Activated T-helper 9 cell treated with anti-CD3 and anti-CD28 coated beads, Interleukin-2, amount 50 U/mL, for 16 hours (primary cell): ENCODE results near the gene FAM156A.
"Not testable (repeated sequence)": the region's sequence is repeated elsewhere in the genome, so short reads cannot be mapped to it uniquely, and the experiment has no call there.

Experiments
- DNase-seq: peaks from one replicate; pipeline ENCODE4 v3.0.0-alpha.2; 2020; ENCODE audit warnings: low read depth

Gene FAM156A

DNA sequence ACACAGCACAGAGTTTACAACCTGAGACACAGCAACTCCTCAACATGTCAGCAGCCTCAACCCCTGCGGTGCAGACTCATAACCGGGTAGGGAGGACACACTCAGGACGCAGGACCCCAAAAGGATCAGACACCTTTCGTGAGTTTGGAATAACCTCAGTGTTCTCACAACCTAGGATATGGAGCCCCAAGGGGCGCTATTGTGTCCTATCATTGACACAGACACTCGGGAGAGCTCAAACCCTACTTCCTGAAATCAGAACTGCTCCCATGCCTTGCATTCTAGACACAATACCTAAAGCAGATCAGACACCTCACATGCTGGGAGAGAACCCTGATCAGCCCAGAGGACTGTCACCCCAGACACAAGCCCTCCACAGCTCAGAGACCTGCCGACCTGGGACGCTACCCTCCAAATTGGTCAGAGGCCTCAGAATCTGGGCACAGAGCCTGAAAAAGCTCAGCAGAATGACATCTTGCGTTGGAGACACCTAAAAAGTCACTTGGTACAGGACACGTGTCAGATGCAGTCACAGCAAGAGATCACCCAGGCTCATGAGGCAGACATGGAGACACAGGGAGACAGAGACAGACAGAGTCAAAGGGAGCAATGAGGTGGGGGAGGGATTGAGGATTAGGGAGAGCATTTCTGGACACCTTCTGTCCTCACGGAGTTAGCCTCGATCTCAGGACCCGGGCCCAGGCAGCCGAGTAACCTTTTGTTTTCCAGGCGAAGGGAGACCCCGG, 8.8 kb upstream of the FAM156A start:
- DNase-seq: not testable (repeated sequence)

- not testable (repeated sequence) for DNase-seq
Measured at GRCh38 chrX:52958961-52959360, 643 bp upstream of the FAM156A start.

DNA sequence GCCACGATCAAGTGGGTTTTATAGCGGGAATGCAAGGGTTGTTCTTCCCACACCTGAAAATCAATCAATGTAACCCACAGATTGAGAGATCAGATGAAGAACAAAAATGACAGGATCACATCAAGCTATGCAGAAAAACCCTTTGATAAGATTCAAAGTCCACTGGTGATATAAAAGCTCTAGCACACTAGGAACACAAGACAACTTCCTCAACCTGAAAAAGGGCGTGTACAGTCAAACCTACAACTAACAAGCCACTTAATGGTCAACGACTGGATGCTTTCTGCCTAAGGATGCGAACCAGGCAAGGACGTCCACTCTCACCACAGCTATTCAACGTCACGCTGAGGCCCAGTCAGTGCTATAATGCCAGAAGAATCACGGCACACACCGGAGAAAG, 8.4 kb downstream of the FAM156A start:
- DNase-seq: not testable (repeated sequence)

DNA sequence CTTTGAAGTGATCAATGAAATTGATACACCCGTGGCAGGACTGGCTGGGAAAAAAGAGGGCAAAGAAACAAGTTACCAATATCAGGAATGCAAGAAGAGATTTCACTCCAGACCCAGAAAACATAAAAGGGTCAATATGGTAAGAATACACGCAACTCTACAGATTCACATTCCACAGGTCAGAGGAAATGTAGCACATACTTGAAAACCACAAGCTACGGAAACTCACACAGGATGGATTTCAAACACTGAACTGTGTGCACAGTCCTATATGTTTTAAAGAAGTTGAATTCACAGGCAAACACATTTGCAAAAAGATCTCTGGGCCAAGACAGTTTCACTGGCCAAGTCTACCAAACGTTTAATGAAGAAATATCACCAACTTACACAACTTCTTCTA, 9.0 kb downstream of the FAM156A start:
- DNase-seq: not testable (repeated sequence)

DNA sequence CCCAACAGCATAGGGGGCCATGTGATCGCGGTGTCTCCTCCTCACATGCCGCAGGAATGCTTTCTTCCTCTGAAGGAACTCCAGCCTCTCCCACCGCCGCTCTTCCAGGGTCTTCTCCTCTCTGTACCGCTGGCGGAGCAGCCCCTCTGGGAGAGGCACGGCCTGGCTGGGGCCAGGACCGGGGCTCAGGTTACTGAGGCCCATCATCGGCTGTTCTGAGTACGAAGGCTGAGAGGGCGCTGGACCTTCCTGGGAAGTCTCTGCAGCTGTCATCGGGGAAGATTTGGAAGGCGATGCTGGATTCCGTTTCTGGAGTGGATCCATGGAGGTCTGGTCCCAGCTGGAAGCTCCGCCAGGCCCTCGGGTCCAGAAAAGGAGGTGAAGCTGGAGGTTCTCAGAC, 10.1 kb downstream of the FAM156A start:
- DNase-seq: not testable (repeated sequence)

DNA sequence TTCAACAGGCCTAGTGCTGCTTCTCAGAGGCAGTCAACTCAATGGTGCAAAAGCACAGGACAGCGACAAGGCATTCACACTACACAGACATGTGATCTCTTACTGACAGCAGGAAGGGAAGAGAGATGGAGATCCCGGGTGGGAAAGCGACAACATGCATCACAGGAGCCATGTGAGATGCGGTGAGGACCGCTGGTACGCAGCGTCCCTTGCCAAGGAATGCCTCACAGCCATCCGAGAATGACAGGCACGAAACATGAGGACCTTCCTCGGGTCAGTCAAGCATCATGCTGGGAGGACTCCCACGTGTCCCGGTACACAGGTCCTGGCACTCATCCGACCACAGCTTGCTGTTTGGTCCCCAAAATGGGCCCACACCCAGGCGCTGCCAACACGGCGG, 10.8 kb downstream of the FAM156A start:
- DNase-seq: not testable (repeated sequence)

GRCh38 chrX:52945838-52946494, 12.4 kb downstream of the FAM156A start:
- not testable (repeated sequence) for DNase-seq

GRCh38 chrX:52941728-52942127, 16.6 kb downstream of the FAM156A start:
- DNase-seq: not testable (repeated sequence)

DNA sequence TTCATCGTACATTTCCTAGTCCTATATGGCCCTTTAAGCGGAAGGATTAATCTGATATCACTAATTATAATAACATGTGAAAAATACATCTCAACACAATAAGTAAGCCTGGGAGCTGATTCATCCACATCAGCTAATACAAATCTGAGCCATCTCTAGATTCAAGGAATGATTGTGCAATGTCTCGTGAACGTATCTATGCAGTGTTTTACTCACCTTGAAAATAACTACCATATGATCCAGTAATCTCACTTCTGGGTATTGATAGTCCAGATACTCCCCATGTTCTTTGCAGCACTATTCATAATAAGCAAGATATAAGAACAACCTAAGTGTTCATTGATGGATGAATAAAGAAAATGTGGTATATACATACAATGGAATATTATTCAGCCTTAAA, 17.6 kb downstream of the FAM156A start:
- DNase-seq: not testable (repeated sequence)

- not testable (repeated sequence) for DNase-seq
Measured at GRCh38 chrX:52935470-52935784, 22.9 kb downstream of the FAM156A start.

GRCh38 chrX:52934704-52935469, 23.4 kb downstream of the FAM156A start:
- peak; percentile 92 for DNase-seq

DNA sequence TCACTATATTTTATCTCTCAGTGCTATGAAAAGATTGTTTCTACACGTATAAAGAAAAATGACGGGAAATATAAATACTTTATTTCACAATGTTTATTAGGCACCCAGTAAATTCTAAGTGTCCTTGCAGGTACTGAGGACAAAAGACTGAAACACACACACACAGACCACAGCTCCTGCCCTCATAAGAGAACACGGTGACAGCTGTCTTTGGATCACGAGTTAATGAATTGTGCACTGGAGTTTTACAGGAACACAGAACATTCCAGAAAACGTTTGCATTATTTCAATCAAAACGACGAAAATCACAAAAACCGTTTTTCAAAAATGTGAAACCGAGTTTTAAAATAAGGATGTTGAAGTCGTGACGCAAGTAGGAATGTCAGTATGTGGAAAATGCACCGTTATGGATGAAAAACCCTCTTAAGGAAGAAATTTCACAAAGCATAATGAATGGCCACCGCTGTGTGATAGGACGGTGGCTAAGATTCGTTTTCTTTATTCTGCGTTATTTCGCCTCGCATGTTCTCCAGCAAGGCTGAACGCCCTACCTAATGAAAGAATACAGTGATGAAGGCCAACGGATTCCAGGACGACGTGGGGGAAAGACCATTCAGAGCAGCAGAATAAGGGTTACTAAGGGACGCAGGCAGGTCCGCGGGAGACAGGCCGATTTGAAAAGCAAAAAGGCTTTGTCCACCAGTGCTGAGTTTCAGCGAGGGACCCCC, 24.2 kb downstream of the FAM156A start:
- DNase-seq: no peak

GRCh38 chrX:52933213-52933612, 25.1 kb downstream of the FAM156A start:
- no peak for DNase-seq

DNA sequence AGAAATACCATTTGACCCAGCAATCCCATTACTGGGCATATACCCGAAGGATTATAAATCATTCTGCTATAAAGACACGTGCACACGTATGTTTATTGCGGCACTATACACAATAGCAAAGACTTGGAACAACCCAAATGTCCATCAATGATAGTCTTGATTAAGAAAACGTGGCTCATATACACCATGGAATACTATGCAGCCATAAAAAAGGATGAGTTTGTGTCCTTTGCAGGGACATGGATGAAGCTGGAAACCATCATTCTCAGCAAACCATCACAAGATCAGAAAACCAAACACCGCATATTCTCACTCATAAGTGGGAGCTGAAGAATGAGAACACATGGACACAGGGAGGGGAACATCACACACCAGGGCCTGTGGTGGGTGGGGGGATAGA, 28.1 kb downstream of the FAM156A start:
- DNase-seq: not testable (repeated sequence)

- no peak for DNase-seq
Measured at GRCh38 chrX:52923781-52924241, 34.5 kb downstream of the FAM156A start.

GRCh38 chrX:52914704-52915103, 43.6 kb downstream of the FAM156A start:
- DNase-seq: not testable (repeated sequence)

- not testable (repeated sequence) for DNase-seq
Measured at GRCh38 chrX:52913681-52914080, 44.6 kb downstream of the FAM156A start.

DNA sequence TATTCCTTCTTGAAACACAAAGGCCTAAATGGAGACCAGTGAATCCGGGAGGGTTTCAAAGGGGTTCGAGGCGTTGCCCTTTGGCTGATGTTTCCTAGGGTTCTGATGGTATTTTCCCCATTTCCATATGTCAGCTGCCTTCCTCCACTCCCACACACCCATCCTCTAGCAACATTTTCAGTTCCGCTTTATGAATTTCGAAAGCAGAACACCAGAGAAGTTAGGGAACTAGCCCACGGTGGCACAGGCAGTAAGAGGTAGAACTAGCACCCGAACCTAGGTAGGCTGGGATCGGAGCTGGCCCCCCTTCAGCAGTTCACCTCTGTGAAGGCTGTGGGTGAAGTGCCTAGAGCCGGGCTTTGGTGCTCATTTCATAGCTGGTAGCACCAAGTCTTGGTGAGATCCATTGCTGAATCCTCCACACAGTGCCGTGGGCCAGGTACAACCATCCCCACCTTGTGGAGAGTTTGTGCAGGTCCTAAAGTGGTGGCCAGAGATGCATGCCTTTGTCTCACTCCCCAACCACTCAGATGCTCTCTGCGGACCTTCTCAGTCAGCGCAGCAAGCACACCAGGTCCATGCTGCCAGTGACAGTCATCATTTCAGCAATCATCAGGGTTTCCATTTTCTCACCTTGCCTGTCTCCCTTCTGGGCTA, 48.9 kb downstream of the FAM156A start:
- DNase-seq: not testable (repeated sequence)

- DNase-seq: not testable (repeated sequence)
Measured at GRCh38 chrX:52907900-52908299, 50.4 kb downstream of the FAM156A start.

- not testable (repeated sequence) for DNase-seq
Measured at GRCh38 chrX:52907137-52907536, 51.2 kb downstream of the FAM156A start.

DNA sequence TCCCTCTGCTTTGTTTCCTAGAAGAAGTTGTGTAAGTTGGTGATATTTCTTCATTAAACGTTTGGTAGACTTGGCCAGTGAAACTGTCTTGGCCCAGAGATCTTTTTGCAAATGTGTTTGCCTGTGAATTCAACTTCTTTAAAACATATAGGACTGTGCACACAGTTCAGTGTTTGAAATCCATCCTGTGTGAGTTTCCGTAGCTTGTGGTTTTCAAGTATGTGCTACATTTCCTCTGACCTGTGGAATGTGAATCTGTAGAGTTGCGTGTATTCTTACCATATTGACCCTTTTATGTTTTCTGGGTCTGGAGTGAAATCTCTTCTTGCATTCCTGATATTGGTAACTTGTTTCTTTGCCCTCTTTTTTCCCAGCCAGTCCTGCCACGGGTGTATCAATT, 52.2 kb downstream of the FAM156A start:
- not testable (repeated sequence) for DNase-seq
